GM12801 (cell line): ENCODE data around the gene LIM2.

ENCODE experiments used
- CTCF ChIP-seq: IDR thresholded peaks from one replicate; pipeline ENCODE4 v1.5.1; 2011; ENCODE audit warnings: control low read depth; ENCODE audit not compliant: insufficient read length; ENCODE audit errors: extremely low read depth

LIM2 gene

GRCh38 chr19:51372021-51372648 lies 15.6 kb downstream of the LIM2 start:
- no peak for TF ChIP-seq CTCF

GRCh38 chr19:51371186-51371690 lies 16.5 kb downstream of the LIM2 start:
- TF ChIP-seq CTCF = no peak

DNA sequence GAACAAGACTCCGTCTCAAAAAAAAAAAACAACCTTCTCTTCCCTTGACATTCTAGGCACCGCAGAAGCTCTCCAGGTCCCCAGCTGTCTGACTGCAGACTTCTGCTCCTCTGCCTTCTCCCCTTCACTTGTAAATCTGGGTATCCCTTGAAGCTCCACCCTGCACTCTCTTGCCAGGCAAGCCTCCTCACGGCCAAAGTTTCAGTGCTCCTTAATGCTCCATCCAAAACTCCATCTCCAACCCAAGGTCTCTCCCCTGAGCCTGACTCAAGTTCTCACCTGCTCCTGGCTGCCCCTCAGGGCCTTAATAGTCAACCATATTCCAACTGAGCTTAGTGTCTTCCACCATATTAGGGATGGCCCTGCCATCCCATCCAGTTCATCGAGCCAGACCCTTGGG lies 17.5 kb downstream of the LIM2 start:
- TF ChIP-seq CTCF = no peak

- no peak for TF ChIP-seq CTCF
These were observed 19.1 kb downstream of the LIM2 start, which contains the start of gene CLDND2 for GRCh38 chr19:51368366-51369282. TSS of gene CLDND2 (minus strand) at chr19:51369003. CDS start at chr19:51368577, 426 bp downstream.

- TF ChIP-seq CTCF = no peak
These were observed 20.0 kb downstream of the LIM2 start for GRCh38 chr19:51367565-51368365.

DNA sequence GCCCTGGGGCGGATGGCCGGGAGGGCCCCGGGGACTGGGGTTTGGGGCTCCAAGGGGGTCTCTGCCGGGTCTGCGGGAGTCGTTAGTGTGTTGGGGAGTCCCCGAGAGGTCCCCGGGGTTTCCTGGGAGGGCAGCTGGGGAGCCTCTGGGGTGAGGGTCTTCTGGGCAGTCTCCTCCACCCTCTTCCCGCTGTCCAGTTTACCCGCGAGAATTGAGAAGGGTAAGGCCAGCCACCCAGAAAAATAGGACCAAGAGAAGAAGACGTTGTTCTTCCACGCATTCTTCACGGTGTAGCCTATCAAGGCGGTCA lies 20.6 kb downstream of the LIM2 start:
- TF ChIP-seq CTCF = no peak
